ENCODE data around the gene CDK14. TPM values are rescaled to one million over a fixed set of nuclear protein-coding genes. Genes with fewer than 3 reads are reported as not detected.

CDK14 gene
- total RNA-seq, 4 donors from 2014 or later = 0.38 to 3.6 (median 1.3) TPM

GRCh38 chr7:90773269-90773668 is 177.1 kb downstream of the CDK14 start:
- Histone ChIP-seq H3K27ac (no peak overlapping the region), H3K4me1 (no peaks in the 10 kb centered on the region), H3K27me3 (no peaks in the 10 kb centered on the region), H3K9me3 (no peaks in the 10 kb centered on the region), H3K4me3 (no peak overlapping the region), H3K36me3 (no peaks in the 10 kb centered on the region)
- 91 to 94% methylated on average over 3 of the region's 3 CpGs for WGBS, 2 donors
- TF ChIP-seq POLR2A (IDR thresholded peaks at IDR 0.05) (no peak), CTCF (IDR thresholded peaks at IDR 0.05) (no peak)
- intact Hi-C loops (cut with DNase I) = no loop called here
- DNase-seq = no peak

- Histone ChIP-seq H3K4me3 (no peak overlapping the region), H3K36me3 (no peaks in the 10 kb centered on the region), H3K27me3 (no peaks in the 10 kb centered on the region), H3K9me3 (no peaks in the 10 kb centered on the region), H3K4me1 (no peaks in the 10 kb centered on the region), H3K27ac (no peak overlapping the region)
- intact Hi-C loops (cut with DNase I) = no loop called here
- no peak for TF ChIP-seq CTCF (IDR thresholded peaks at IDR 0.05)
- no peak for TF ChIP-seq POLR2A (IDR thresholded peaks at IDR 0.05)
- DNase-seq = no peak
- WGBS, 2 donors = 62 to 66% methylated on average over 3 of the region's 3 CpGs
These were observed 178.6 kb downstream of the CDK14 start for GRCh38 chr7:90774706-90775105.

- Histone ChIP-seq H3K27ac (no peak overlapping the region), H3K27me3 (no peaks in the 10 kb centered on the region), H3K9me3 (no peaks in the 10 kb centered on the region), H3K4me3 (no peak overlapping the region), H3K4me1 (no peaks in the 10 kb centered on the region), H3K36me3 (no peaks in the 10 kb centered on the region)
- intact Hi-C loops (cut with DNase I) = no loop called here
- WGBS, 2 donors = 36 to 57% methylated on average over 1 of the region's 1 CpG
- DNase-seq = no peak
- TF ChIP-seq POLR2A (IDR thresholded peaks at IDR 0.05) (no peak), CTCF (IDR thresholded peaks at IDR 0.05) (no peak)
These were observed 179.4 kb downstream of the CDK14 start for GRCh38 chr7:90775383-90775965.

GRCh38 chr7:90777041-90777440 is 180.9 kb downstream of the CDK14 start:
- H3K4me1 ChIP-seq = no peaks in the 10 kb centered on the region
- TF ChIP-seq POLR2A (IDR thresholded peaks at IDR 0.05) (no peak), CTCF (IDR thresholded peaks at IDR 0.05) (no peak)
- H3K27ac ChIP-seq = no peak overlapping the region
- DNase-seq = no peak
- no peak overlapping the region for H3K4me3 ChIP-seq
- intact Hi-C loops (cut with DNase I) = no loop called here
- H3K9me3 ChIP-seq = no peaks in the 10 kb centered on the region
- no peaks in the 10 kb centered on the region for H3K27me3 ChIP-seq
- H3K36me3 ChIP-seq = no peaks in the 10 kb centered on the region
- 69 to 80% methylated on average over 2 of the region's 2 CpGs for WGBS, 2 donors

GRCh38 chr7:90777465-90777864 is 181.3 kb downstream of the CDK14 start:
- WGBS, 2 donors = 62 to 67% methylated on average over 4 of the region's 4 CpGs
- Histone ChIP-seq H3K36me3 (no peaks in the 10 kb centered on the region), H3K9me3 (no peaks in the 10 kb centered on the region), H3K4me1 (no peaks in the 10 kb centered on the region), H3K4me3 (no peak overlapping the region), H3K27me3 (no peaks in the 10 kb centered on the region), H3K27ac (no peak overlapping the region)
- DNase-seq = no peak
- TF ChIP-seq CTCF (IDR thresholded peaks at IDR 0.05) = no peak
- TF ChIP-seq POLR2A (IDR thresholded peaks at IDR 0.05) = no peak
- intact Hi-C loops (cut with DNase I) = no loop called here

Measured in esophagus squamous epithelium (tissue), 5 donors.